ENCODE results near the gene AGPAT4.
A peak's percentile ranks its signal among the peaks of the same experiment; 100 is the strongest.

Gene AGPAT4

DNA sequence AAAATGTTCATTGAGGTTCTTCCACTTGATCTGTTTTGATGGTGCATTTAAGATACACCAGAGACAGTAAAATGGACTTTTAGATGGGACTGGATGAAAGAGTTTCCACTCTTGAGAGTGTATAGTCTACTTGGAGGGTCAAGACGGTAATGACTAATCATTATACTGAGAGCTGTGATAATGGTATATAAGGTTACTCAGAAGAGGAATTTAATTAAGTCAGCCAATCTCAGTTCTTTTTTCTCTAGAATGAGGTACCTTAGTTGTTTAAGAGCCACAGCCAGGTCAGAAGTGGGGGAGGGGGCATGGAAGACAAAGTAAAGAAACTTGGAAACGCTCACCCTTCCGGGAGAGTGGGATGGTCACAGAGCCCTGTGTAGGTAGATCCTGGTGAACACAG, 158.4 kb downstream of the AGPAT4 start:
- Histone ChIP-seq H3K9me3 (ENCODE audit: control insufficient read depth, low read length) (peaks cover 4% of the 10 kb centered on the region), H3K4me3 (ENCODE audit: low read length) (no peak overlapping the region), H3K27me3 (replicated peaks; ENCODE audit: control insufficient read depth, insufficient read depth, low read length) (no peaks in the 10 kb centered on the region), H3K4me1 (ENCODE audit: control insufficient read depth, insufficient read depth, low read length) (no peaks in the 10 kb centered on the region), H3K36me3 (ENCODE audit: control insufficient read depth, insufficient read depth, low read length, severe bottlenecking) (peaks cover 85% of the 10 kb centered on the region), H3K9ac (ENCODE audit: low read length) (no peak overlapping the region)
- DNase-seq (ENCODE audit: low read depth), result no peak

DNA sequence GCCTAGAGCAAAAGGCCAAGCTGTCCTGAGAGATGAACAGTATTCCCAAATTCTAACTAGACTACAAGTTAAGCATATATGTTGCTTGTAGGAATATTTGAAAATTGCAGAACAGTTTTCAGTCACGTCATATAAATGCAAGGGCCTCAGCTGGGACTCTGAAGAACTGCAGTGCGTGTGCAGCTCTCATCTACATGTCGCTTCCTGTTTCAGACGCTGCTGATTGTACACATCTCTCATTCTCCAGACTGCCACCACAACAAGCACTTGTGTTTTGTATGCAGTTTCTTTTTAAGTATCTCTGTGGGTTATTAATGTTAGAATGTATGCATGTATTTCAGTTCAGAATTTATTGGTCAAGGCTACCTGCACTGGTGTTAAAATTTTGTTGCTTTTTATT, 162.6 kb downstream of the AGPAT4 start:
- H3K9me3 ChIP-seq (ENCODE audit: control insufficient read depth, low read length), result no peaks in the 10 kb centered on the region
- H3K36me3 ChIP-seq (ENCODE audit: control insufficient read depth, insufficient read depth, low read length, severe bottlenecking), result peaks cover 93% of the 10 kb centered on the region
- H3K4me3 ChIP-seq (ENCODE audit: low read length), result no peak overlapping the region
- no peak overlapping the region for H3K9ac ChIP-seq (ENCODE audit: low read length)
- no peak for DNase-seq (ENCODE audit: low read depth)
- peaks cover 12% of the 10 kb centered on the region for H3K4me1 ChIP-seq (ENCODE audit: control insufficient read depth, insufficient read depth, low read length)
- no peaks in the 10 kb centered on the region for H3K27me3 ChIP-seq (replicated peaks; ENCODE audit: control insufficient read depth, insufficient read depth, low read length)

DNA sequence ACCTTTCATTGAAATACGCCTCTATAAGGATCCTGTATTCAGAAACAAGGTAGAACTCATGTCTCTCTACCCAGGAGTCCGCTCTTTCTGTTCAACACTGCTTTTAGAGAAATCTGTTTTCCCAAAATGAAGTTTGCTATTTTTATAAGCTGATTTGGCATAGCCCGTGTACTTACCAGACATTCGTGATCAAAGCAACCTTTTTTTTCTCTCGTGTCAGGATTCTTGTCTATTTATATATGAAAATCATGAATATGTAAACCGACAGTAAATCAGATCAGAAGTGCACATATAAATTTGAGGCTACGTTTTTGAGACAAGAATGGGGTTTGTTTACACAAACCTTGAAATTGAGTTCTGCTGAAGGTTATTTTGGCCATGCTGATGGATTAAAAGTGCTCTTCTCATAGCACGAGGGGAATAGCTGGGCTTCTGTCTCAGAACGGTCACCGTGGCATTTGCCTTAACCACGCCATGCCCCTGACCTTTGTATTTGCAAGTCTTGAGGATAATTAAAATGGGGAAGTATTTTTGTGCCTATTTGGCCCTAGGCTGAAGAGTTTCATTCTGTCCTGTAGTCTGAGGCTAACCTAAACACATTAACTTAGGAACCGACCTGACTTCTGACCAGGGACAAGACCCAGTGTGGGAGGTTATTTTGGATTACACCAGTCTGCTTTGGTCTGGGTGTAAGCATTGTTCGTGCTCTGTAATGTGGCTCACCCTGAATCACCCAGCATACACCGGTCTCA, 163.7 kb downstream of the AGPAT4 start:
- no peak overlapping the region for H3K9ac ChIP-seq (ENCODE audit: low read length)
- H3K9me3 ChIP-seq (ENCODE audit: control insufficient read depth, low read length), result no peaks in the 10 kb centered on the region
- no peak overlapping the region for H3K4me3 ChIP-seq (ENCODE audit: low read length)
- DNase-seq (ENCODE audit: low read depth), result no peak
- peaks cover 85% of the 10 kb centered on the region for H3K36me3 ChIP-seq (ENCODE audit: control insufficient read depth, insufficient read depth, low read length, severe bottlenecking)
- H3K27me3 ChIP-seq (replicated peaks; ENCODE audit: control insufficient read depth, insufficient read depth, low read length), result no peaks in the 10 kb centered on the region
- H3K4me1 ChIP-seq (ENCODE audit: control insufficient read depth, insufficient read depth, low read length), result peaks cover 22% of the 10 kb centered on the region

DNA sequence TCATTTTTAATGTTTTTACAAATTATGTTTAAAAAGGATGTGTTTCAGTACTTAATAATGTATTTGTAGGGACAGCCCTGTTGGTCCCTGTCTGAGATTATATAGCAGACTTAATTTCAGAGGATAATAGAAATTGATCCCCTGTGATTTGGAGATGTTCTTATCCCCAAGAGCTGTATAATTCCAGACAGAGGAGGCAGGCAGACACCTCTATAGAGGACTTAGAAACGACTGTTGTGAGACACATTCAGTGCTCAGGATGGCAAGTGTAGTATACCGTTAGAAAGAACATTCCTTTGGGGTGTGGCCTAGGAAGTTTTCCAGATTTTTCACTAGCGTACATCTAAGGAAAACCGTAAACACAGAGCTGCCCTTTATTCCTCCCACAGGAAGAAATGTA, 164.5 kb downstream of the AGPAT4 start:
- Histone ChIP-seq H3K4me1 (ENCODE audit: control insufficient read depth, insufficient read depth, low read length) (peaks cover 30% of the 10 kb centered on the region), H3K27me3 (replicated peaks; ENCODE audit: control insufficient read depth, insufficient read depth, low read length) (no peaks in the 10 kb centered on the region), H3K36me3 (ENCODE audit: control insufficient read depth, insufficient read depth, low read length, severe bottlenecking) (peaks cover 77% of the 10 kb centered on the region), H3K4me3 (ENCODE audit: low read length) (no peak overlapping the region), H3K9ac (ENCODE audit: low read length) (no peak overlapping the region), H3K9me3 (ENCODE audit: control insufficient read depth, low read length) (no peaks in the 10 kb centered on the region)
- no peak for DNase-seq (ENCODE audit: low read depth)

DNA sequence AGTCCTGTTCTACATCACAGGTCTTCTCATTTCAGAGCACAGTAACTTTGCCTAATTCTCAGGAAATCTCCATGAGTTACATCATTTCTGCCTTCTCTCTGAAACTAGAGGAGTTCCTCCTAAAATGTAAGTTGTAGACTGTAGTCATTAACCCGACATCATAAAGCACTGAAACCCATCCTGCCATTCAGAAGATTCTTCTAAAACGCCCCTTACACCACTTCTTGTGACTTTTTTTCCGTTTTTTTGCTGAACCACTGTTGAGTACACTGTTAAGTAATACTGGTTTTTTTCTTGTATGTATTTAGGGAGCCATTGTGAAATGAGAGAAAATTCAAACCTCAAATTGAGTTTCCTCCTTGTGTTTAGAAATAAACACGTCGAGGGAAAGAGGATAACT, 164.9 kb downstream of the AGPAT4 start:
- Histone ChIP-seq H3K9me3 (ENCODE audit: control insufficient read depth, low read length) (no peaks in the 10 kb centered on the region), H3K4me3 (ENCODE audit: low read length) (no peak overlapping the region), H3K36me3 (ENCODE audit: control insufficient read depth, insufficient read depth, low read length, severe bottlenecking) (peaks cover 73% of the 10 kb centered on the region), H3K9ac (ENCODE audit: low read length) (no peak overlapping the region), H3K27me3 (replicated peaks; ENCODE audit: control insufficient read depth, insufficient read depth, low read length) (no peaks in the 10 kb centered on the region), H3K4me1 (ENCODE audit: control insufficient read depth, insufficient read depth, low read length) (peaks cover 30% of the 10 kb centered on the region)
- DNase-seq (ENCODE audit: low read depth), result no peak

DNA sequence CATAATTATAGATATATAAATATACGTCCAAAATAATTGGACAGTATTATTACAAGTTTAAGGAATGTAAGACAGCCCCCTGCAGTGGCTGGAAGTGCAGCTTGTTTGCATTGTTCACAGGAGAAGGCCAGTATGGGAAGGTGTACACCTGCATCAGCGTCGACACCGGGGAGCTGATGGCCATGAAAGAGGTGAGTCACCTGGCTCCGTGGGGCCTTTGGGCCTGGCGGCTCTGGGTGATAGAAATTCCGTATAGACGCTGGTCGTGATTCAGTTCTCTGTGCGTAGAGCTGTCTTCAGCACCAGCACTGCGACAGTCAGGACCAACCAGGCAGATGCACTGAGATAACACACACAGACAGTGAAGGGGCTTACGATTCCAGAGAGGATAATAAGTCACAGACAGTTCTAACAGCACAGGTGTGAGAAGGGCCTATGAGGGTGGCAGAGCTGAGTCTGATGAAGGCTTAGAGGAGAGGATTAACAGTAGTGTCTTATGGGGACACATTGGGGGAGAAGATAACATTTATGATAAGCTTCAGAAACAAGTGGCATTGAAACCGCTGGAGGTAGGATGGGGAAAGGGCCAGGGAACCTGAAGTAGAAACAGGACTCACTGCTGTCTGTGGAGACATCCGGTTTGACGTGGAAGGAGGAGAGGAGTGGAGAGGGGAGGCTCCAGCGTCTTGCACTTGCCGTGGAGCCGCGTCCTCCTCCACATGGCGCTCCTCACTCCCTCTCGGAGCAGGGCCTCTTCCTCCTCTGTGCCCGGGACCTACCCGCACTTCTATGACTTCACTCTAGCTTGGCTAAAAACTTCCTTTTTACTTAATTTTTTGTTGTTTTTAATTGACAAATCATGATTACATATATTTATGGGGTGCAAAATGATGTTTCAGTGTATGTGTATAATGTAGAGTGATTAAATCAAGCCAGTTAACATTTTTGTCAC, 165.8 kb downstream of the AGPAT4 start:
- H3K36me3 ChIP-seq (ENCODE audit: control insufficient read depth, insufficient read depth, low read length, severe bottlenecking), result peaks cover 74% of the 10 kb centered on the region
- no peak for DNase-seq (ENCODE audit: low read depth)

DNA sequence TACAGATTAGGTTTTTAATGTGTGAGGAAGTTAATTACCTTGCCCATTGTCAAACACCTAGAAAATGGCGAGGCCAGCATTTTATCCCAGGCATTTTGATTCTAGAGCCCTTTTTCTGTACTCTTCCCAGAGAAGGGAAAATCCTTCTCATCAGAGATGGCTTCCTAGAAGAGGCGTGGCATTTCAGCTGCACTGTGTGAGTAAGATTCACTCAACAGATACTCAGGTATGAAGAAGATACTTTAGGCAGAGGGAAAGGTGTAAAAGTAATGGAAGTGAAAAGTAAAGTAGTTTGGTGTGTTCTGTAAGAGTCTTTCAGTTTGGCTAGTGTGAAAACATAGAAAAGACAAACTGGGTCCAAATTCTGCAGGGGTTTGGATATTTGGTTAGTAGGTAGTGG, 168.5 kb downstream of the AGPAT4 start:
- no peak overlapping the region for H3K4me3 ChIP-seq (ENCODE audit: low read length)
- H3K9me3 ChIP-seq (ENCODE audit: control insufficient read depth, low read length), result no peaks in the 10 kb centered on the region
- H3K9ac ChIP-seq (ENCODE audit: low read length), result no peak overlapping the region
- DNase-seq (ENCODE audit: low read depth), result no peak
- no peaks in the 10 kb centered on the region for H3K27me3 ChIP-seq (replicated peaks; ENCODE audit: control insufficient read depth, insufficient read depth, low read length)
- peaks cover 30% of the 10 kb centered on the region for H3K4me1 ChIP-seq (ENCODE audit: control insufficient read depth, insufficient read depth, low read length)
- peaks cover 61% of the 10 kb centered on the region for H3K36me3 ChIP-seq (ENCODE audit: control insufficient read depth, insufficient read depth, low read length, severe bottlenecking)

More for the DNA sequence above, 165.8 kb downstream of the AGPAT4 start:
- H3K9me3 ChIP-seq (ENCODE audit: control insufficient read depth, low read length), result no peaks in the 10 kb centered on the region
- H3K9ac ChIP-seq (ENCODE audit: low read length), result no peak overlapping the region
- H3K4me1 ChIP-seq (ENCODE audit: control insufficient read depth, insufficient read depth, low read length), result peaks cover 30% of the 10 kb centered on the region
- H3K27me3 ChIP-seq (replicated peaks; ENCODE audit: control insufficient read depth, insufficient read depth, low read length), result no peaks in the 10 kb centered on the region
- H3K4me3 ChIP-seq (ENCODE audit: low read length), result no peak overlapping the region

DNA sequence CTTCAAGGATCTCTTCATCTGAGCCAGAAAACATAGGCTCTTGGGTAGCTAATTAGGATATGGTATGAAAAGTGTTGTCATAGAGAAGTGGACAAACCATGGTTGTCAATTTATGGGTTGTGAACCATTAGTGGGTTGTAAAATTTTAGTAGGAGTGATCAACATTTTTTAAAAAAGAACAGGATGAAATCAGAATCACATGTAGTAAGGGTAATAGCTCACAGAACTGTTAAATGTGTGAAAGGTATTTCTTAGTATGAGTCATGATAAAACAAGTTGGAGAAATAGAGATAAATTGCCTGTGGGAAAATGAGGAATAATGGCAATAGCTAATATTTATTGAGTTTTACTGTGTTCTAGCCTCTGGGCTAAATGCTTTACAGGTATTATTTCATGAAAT, 168.9 kb downstream of the AGPAT4 start:
- Histone ChIP-seq H3K9me3 (ENCODE audit: control insufficient read depth, low read length) (no peaks in the 10 kb centered on the region), H3K9ac (ENCODE audit: low read length) (no peak overlapping the region), H3K27me3 (replicated peaks; ENCODE audit: control insufficient read depth, insufficient read depth, low read length) (no peaks in the 10 kb centered on the region), H3K4me1 (ENCODE audit: control insufficient read depth, insufficient read depth, low read length) (peaks cover 30% of the 10 kb centered on the region), H3K36me3 (ENCODE audit: control insufficient read depth, insufficient read depth, low read length, severe bottlenecking) (peaks cover 60% of the 10 kb centered on the region), H3K4me3 (ENCODE audit: low read length) (peak overlapping the region; percentile 13)
- DNase-seq (ENCODE audit: low read depth), result peak; percentile 5

DNA sequence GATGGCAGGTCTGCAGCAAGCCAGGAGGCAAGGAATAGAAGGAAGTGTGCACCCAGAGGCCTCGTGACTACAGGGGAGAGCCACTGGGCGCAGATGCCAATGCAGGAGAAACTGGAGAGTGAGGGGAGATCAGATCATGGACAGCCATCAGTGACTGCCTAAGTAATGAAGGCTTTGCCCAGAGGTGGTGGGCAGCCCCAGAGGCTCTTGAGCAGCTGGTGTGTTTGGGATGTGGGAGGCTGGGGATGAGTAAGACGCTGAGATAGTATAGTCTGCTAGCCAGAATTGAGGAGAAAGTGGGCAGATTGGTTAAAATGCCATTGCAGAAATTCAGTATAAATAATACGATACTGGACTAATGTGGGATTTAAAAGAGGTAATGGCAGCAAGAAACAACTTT, 170.4 kb downstream of the AGPAT4 start:
- Histone ChIP-seq H3K27me3 (replicated peaks; ENCODE audit: control insufficient read depth, insufficient read depth, low read length) (no peaks in the 10 kb centered on the region), H3K4me3 (ENCODE audit: low read length) (no peak overlapping the region), H3K9me3 (ENCODE audit: control insufficient read depth, low read length) (no peaks in the 10 kb centered on the region), H3K9ac (ENCODE audit: low read length) (no peak overlapping the region), H3K36me3 (ENCODE audit: control insufficient read depth, insufficient read depth, low read length, severe bottlenecking) (peaks cover 57% of the 10 kb centered on the region), H3K4me1 (ENCODE audit: control insufficient read depth, insufficient read depth, low read length) (peaks cover 30% of the 10 kb centered on the region)
- no peak for DNase-seq (ENCODE audit: low read depth)

DNA sequence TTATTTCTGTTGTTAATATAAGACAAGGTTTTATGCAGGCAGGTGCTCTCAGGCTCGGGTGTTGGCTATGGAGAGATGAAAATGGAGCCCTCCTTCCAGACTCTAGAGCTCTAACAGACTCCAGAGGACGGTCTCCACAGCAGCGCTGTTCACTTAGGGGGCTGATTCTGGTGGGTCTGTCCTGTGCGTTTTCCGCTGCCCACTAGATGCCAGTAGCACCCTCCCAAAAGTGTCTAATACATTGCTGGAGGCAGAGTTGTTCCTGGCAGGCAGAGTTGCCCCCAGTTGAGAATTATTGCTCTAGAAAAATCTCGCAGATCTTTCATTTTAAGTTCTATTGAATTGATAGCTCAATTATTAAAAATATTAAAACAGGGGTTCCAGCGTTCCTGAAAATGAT, 172.3 kb downstream of the AGPAT4 start:
- peak; percentile 18 for DNase-seq (ENCODE audit: low read depth)
- no peaks in the 10 kb centered on the region for H3K9me3 ChIP-seq (ENCODE audit: control insufficient read depth, low read length)
- peaks cover 59% of the 10 kb centered on the region for H3K36me3 ChIP-seq (ENCODE audit: control insufficient read depth, insufficient read depth, low read length, severe bottlenecking)
- H3K9ac ChIP-seq (ENCODE audit: low read length), result no peak overlapping the region
- H3K27me3 ChIP-seq (replicated peaks; ENCODE audit: control insufficient read depth, insufficient read depth, low read length), result no peaks in the 10 kb centered on the region
- H3K4me3 ChIP-seq (ENCODE audit: low read length), result no peak overlapping the region
- H3K4me1 ChIP-seq (ENCODE audit: control insufficient read depth, insufficient read depth, low read length), result peaks cover 20% of the 10 kb centered on the region

DNA sequence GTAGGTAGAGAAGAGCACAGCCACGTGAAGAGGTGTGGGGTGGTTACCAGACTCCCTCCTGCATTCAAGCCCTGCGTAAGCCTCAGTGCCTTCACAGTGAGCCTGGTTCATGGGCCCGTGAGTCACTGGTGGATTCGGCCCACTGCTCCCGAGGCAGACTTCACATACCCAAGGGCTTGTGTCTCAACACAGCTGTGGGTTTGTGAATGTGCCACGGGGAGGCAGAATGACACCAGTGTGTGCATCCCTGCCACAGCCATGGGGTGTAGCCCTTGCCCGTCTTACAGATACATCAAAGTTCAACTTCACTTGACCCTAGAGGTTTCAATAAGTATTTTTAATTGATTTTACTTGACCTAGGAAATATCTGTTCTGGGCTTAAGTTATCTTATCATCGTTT, 173.8 kb downstream of the AGPAT4 start:
- Histone ChIP-seq H3K9ac (ENCODE audit: low read length) (no peak overlapping the region), H3K9me3 (ENCODE audit: control insufficient read depth, low read length) (no peaks in the 10 kb centered on the region), H3K36me3 (ENCODE audit: control insufficient read depth, insufficient read depth, low read length, severe bottlenecking) (peaks cover 55% of the 10 kb centered on the region), H3K27me3 (replicated peaks; ENCODE audit: control insufficient read depth, insufficient read depth, low read length) (no peaks in the 10 kb centered on the region), H3K4me3 (ENCODE audit: low read length) (no peak overlapping the region), H3K4me1 (ENCODE audit: control insufficient read depth, insufficient read depth, low read length) (peaks cover 6% of the 10 kb centered on the region)
- DNase-seq (ENCODE audit: low read depth), result no peak

All from adipocyte (in vitro differentiated cells).